Mesenteric fat pad (tissue), 1 donor: ENCODE results near the gene ARMC7. TPM values are rescaled to one million over a fixed set of nuclear protein-coding genes. Genes with fewer than 3 reads are reported as not detected.

Experiments used
- DNase-seq: peaks from one replicate; pipeline ENCODE4 v3.0.0-alpha.2; 2020; ENCODE audit warnings: low spot score
- total RNA-seq: library from RNA; stranded (reverse); fragmentation: NEBNext Ultra II Directional; extraction: Animal tissue kit (Norgen Biotek cat#: 25700); gene quantifications from one replicate; pipeline ENCODE4 v1.2.1, GENCODE V29; 2021
- donor health status: DM: yes; HTN: yes; CAD: no.

ARMC7 gene
- total RNA-seq, 1 donor from 2014 or later = 7.9 TPM

GRCh38 chr17:75098861-75099260 is 10.9 kb upstream of the ARMC7 start:
- no peak for DNase-seq

GRCh38 chr17:75099881-75100595 is 9.7 kb upstream of the ARMC7 start:
- DNase-seq = no peak

- DNase-seq = no peak
Observed at GRCh38 chr17:75102385-75102821, 7.4 kb upstream of the ARMC7 start.

- no peak for DNase-seq
Observed at GRCh38 chr17:75103601-75104554, 5.9 kb upstream of the ARMC7 start.

GRCh38 chr17:75105126-75106080 is 4.4 kb upstream of the ARMC7 start:
- no peak for DNase-seq

GRCh38 chr17:75108193-75108592 is 1.6 kb upstream of the ARMC7 start:
- no peak for DNase-seq

- DNase-seq = no peak
Observed at GRCh38 chr17:75109046-75109406, 743 bp upstream of the ARMC7 start.

- DNase-seq = no peak
Observed at GRCh38 chr17:75110234-75110937, 617 bp downstream of the ARMC7 start.

GRCh38 chr17:75111777-75112335 is 2.1 kb downstream of the ARMC7 start:
- DNase-seq = no peak

GRCh38 chr17:75113798-75114551 is 4.2 kb downstream of the ARMC7 start:
- peak; percentile 92 for DNase-seq

GRCh38 chr17:75114552-75115314 is 5.0 kb downstream of the ARMC7 start:
- DNase-seq = no peak

- no peak for DNase-seq
Observed at GRCh38 chr17:75115555-75115954, 5.8 kb downstream of the ARMC7 start.

GRCh38 chr17:75116737-75117136 is 7.0 kb downstream of the ARMC7 start:
- DNase-seq = no peak

- no peak for DNase-seq
Observed at GRCh38 chr17:75118307-75118706, 8.5 kb downstream of the ARMC7 start.

- DNase-seq = no peak
Observed at GRCh38 chr17:75124041-75124818, 14.5 kb downstream of the ARMC7 start.

GRCh38 chr17:75124819-75125162 is 15.0 kb downstream of the ARMC7 start:
- no peak for DNase-seq

GRCh38 chr17:75125984-75126383 is 16.2 kb downstream of the ARMC7 start:
- DNase-seq = no peak

- DNase-seq = no peak
Observed at GRCh38 chr17:75126954-75127353, 17.2 kb downstream of the ARMC7 start.
